PC-3 (cell line): ENCODE results near the gene UGGT2.

Experiments
- EZH2 ChIP-seq: fragments of 300-600 bp; sonication (generic); IDR thresholded peaks from one replicate; pipeline ENCODE4 v1.6.1; 2017; ENCODE audit warnings: antibody characterized with exemption, mild to moderate bottlenecking, low read length; ENCODE audit not compliant: unreplicated experiment
- EZH2phosphoT487 ChIP-seq: fragments of 300-600 bp; sonication (generic); IDR thresholded peaks from 2 replicates; pipeline ENCODE4 v1.6.1; 2018; ENCODE audit warnings: mild to moderate bottlenecking, antibody characterized with exemption, low read length, borderline replicate concordance
- TF ChIP-seq, protein P1 (sequence below): fragments of 300-600 bp; sonication (generic); conservative IDR thresholded peaks from 2 replicates; pipeline ENCODE4 v1.5.1; 2017; ENCODE audit warnings: antibody characterized with exemption, low read depth, mild to moderate bottlenecking, low read length

DNA sequence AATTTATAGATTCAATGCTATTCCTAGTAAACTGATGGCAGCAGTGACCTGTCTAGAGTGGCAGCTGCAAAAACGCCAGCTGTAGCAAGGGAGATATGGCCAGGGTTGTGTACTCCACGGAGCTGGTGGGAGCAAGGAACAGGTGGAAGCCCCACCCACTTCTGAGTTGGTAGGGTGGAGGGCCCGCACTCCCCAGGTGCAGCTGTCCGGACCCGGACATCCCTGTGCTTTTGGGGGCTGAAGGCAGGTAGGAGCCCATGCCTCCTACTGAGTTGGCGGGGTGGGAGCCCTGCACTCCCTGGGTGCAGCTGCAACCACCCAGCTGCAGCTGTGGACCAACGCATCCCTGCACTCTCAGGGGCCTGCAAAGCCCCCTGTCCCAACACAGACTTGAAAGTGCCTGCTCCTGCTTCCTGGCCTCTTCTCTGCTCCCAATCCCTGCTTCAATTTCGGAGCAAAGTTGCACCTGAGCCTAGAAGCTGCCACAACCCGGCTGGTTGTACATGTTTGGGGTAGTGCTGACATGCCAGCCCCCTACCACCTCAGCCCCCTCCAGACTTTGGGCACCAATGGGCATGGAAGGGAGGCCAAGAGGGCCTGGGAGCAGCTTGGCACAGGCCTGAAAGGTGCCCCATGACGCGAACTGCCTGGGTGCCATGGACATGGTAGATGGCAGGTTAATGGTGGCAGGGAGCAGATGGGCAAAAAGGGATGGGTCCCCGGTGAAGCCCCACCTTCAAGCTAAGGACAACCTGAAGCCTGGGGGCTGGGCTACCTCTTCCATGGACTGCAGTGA lies 19.8 kb downstream of the UGGT2 start:
- TF ChIP-seq, protein P1, sequence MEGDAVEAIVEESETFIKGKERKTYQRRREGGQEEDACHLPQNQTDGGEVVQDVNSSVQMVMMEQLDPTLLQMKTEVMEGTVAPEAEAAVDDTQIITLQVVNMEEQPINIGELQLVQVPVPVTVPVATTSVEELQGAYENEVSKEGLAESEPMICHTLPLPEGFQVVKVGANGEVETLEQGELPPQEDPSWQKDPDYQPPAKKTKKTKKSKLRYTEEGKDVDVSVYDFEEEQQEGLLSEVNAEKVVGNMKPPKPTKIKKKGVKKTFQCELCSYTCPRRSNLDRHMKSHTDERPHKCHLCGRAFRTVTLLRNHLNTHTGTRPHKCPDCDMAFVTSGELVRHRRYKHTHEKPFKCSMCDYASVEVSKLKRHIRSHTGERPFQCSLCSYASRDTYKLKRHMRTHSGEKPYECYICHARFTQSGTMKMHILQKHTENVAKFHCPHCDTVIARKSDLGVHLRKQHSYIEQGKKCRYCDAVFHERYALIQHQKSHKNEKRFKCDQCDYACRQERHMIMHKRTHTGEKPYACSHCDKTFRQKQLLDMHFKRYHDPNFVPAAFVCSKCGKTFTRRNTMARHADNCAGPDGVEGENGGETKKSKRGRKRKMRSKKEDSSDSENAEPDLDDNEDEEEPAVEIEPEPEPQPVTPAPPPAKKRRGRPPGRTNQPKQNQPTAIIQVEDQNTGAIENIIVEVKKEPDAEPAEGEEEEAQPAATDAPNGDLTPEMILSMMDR, result no peak
- TF ChIP-seq EZH2phosphoT487 (no peak), EZH2 (no peak)
